Liver (tissue), 3 donors: ENCODE results near the gene ARPIN.

Experiments
- ATF3 ChIP-seq: IDR thresholded peaks from 2 replicates; pipeline ENCODE4 v1.6.1; 2016; ENCODE audit warnings: antibody characterized with exemption
- EGR1 ChIP-seq, 2 donors: IDR thresholded peaks; 2 replicates each; pipeline ENCODE4 v1.6.1; 2016 to 2018; ENCODE audit warnings: antibody characterized with exemption in 2 of 2, low read depth in 2 of 2
- FOXA1 ChIP-seq: IDR thresholded peaks from 2 replicates; pipeline ENCODE4 v1.6.1; 2016; ENCODE audit warnings: antibody characterized with exemption
- FOXA2 ChIP-seq: IDR thresholded peaks from 2 replicates; pipeline ENCODE4 v1.6.1; 2016; ENCODE audit warnings: antibody characterized with exemption
- GABPA ChIP-seq, 2 donors: IDR thresholded peaks in 1 of 2; conservative IDR thresholded peaks in 1 of 2; 2 replicates each; pipeline ENCODE4 v1.6.1; 2016; ENCODE audit warnings: antibody characterized with exemption in 2 of 2, mild to moderate bottlenecking in 1 of 2, moderate library complexity in 1 of 2
- HNF4G ChIP-seq: IDR thresholded peaks from 2 replicates; pipeline ENCODE4 v1.6.1; 2016; ENCODE audit warnings: antibody characterized with exemption
- JUND ChIP-seq, 2 donors: IDR thresholded peaks; 2 replicates each; pipeline ENCODE4 v1.6.1; 2016; ENCODE audit warnings: antibody characterized with exemption in 2 of 2
- REST ChIP-seq: IDR thresholded peaks from 2 replicates; pipeline ENCODE4 v1.6.1; 2016; ENCODE audit warnings: antibody characterized with exemption, mild to moderate bottlenecking
- SP1 ChIP-seq: IDR thresholded peaks from 2 replicates; pipeline ENCODE4 v1.6.1; 2018; ENCODE audit warnings: antibody characterized with exemption, mild to moderate bottlenecking
- TAF1 ChIP-seq: conservative IDR thresholded peaks from 2 replicates; pipeline ENCODE4 v1.6.1; 2016; ENCODE audit warnings: antibody characterized with exemption, mild to moderate bottlenecking
- YY1 ChIP-seq: IDR thresholded peaks from 2 replicates; pipeline ENCODE4 v1.6.1; 2016; ENCODE audit warnings: antibody characterized with exemption, mild to moderate bottlenecking
- ZBTB33 ChIP-seq: IDR thresholded peaks from 2 replicates; pipeline ENCODE4 v1.6.1; 2016; ENCODE audit warnings: antibody characterized with exemption
- TF ChIP-seq, protein P1 (sequence below): IDR thresholded peaks from 2 replicates; pipeline ENCODE4 v1.6.1; 2016; ENCODE audit warnings: antibody characterized with exemption
- TF ChIP-seq, protein P2 (sequence below): fragments of 150-350 bp; IDR thresholded peaks from 2 replicates; pipeline ENCODE4 v1.5.1; 2017; ENCODE audit warnings: improper control_type of control experiment, low read depth, low read length; ENCODE audit not compliant: missing input control
- donor health status: healthy.
- donor health status: healthy.

GRCh38 chr15:89912145-89912673 lies 543 bp downstream of the ARPIN start:
- TF ChIP-seq, protein P1, sequence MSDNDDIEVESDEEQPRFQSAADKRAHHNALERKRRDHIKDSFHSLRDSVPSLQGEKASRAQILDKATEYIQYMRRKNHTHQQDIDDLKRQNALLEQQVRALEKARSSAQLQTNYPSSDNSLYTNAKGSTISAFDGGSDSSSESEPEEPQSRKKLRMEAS = no peak
- TF ChIP-seq, protein P2, sequence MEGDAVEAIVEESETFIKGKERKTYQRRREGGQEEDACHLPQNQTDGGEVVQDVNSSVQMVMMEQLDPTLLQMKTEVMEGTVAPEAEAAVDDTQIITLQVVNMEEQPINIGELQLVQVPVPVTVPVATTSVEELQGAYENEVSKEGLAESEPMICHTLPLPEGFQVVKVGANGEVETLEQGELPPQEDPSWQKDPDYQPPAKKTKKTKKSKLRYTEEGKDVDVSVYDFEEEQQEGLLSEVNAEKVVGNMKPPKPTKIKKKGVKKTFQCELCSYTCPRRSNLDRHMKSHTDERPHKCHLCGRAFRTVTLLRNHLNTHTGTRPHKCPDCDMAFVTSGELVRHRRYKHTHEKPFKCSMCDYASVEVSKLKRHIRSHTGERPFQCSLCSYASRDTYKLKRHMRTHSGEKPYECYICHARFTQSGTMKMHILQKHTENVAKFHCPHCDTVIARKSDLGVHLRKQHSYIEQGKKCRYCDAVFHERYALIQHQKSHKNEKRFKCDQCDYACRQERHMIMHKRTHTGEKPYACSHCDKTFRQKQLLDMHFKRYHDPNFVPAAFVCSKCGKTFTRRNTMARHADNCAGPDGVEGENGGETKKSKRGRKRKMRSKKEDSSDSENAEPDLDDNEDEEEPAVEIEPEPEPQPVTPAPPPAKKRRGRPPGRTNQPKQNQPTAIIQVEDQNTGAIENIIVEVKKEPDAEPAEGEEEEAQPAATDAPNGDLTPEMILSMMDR = no peak
- TF ChIP-seq ATF3 = no peak
- no peak for TF ChIP-seq EGR1 (IDR thresholded peaks at IDR 0.05; ENCODE audit: low read depth in 2 of 2)
- TF ChIP-seq REST = no peak
- no peak for TF ChIP-seq TAF1
- no peak for TF ChIP-seq SP1
- TF ChIP-seq GABPA (IDR thresholded peaks at IDR 0.05 in 1 of 2, conservative IDR thresholded peaks at IDR 0.05 in 1 of 2) = no peak
- TF ChIP-seq FOXA1 = no peak
- no peak for TF ChIP-seq JUND (IDR thresholded peaks at IDR 0.05)
- TF ChIP-seq HNF4G = no peak
- TF ChIP-seq ZBTB33 = no peak
- no peak for TF ChIP-seq FOXA2
- TF ChIP-seq YY1 = no peak
